Measurements from ENCODE around the gene RNF103.

The RNF103 gene

GRCh38 chr2:86645752-86646151 is 22.1 kb upstream of the RNF103 start:
- H3K9me3 ChIP-seq (replicated peaks; ENCODE audit: low read length): no peaks in the 10 kb centered on the region
- H3K36me3 ChIP-seq (ENCODE audit: insufficient read depth, low read length): no peaks in the 10 kb centered on the region
- H3K4me3 ChIP-seq (ENCODE audit: low read length): no peak overlapping the region

GRCh38 chr2:86638712-86639111 is 15.0 kb upstream of the RNF103 start:
- Histone ChIP-seq H3K9me3 (replicated peaks; ENCODE audit: low read length) (no peaks in the 10 kb centered on the region), H3K27me3 (ENCODE audit: control insufficient read depth, insufficient read depth, low read length) (no peaks in the 10 kb centered on the region), H3K4me1 (ENCODE audit: control insufficient read depth, insufficient read depth, low read length) (no peaks in the 10 kb centered on the region), H3K4me2 (ENCODE audit: low read length) (no peak overlapping the region), H3K9ac (ENCODE audit: low read depth, low read length) (no peak overlapping the region), H3K4me3 (ENCODE audit: low read length) (no peak overlapping the region), H3K36me3 (ENCODE audit: insufficient read depth, low read length) (no peaks in the 10 kb centered on the region)

More at GRCh38 chr2:86645752-86646151, 22.1 kb upstream of the RNF103 start:
- Histone ChIP-seq H3K27me3 (ENCODE audit: control insufficient read depth, insufficient read depth, low read length) (no peaks in the 10 kb centered on the region), H3K4me2 (ENCODE audit: low read length) (no peak overlapping the region), H3K9ac (ENCODE audit: low read depth, low read length) (no peak overlapping the region), H3K4me1 (ENCODE audit: control insufficient read depth, insufficient read depth, low read length) (no peaks in the 10 kb centered on the region)

DNA sequence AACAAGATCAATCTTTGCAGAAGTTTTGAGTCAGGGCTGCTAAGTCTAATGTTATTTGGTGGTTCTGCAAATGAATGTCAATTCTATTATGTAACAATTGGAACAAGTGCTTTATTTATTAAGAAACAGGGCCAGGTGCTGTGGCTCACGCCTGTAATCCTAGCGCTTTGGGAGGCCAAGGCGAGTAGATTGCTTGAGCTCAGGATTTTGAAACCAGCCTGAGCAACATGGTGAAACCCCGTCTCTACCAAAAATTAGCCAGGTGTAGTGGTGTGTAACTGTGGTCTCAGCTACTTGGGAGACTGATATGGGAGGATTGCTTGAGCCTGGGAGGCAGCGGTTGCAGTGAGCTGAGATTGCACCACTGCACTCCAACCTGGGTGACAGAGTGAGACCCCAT is 13.2 kb upstream of the RNF103 start:
- H3K4me3 ChIP-seq (ENCODE audit: low read length): no peak overlapping the region
- no peaks in the 10 kb centered on the region for H3K27me3 ChIP-seq (ENCODE audit: control insufficient read depth, insufficient read depth, low read length)
- no peak overlapping the region for H3K4me2 ChIP-seq (ENCODE audit: low read length)
- H3K36me3 ChIP-seq (ENCODE audit: insufficient read depth, low read length): no peaks in the 10 kb centered on the region
- H3K9me3 ChIP-seq (replicated peaks; ENCODE audit: low read length): no peaks in the 10 kb centered on the region
- peaks cover 3% of the 10 kb centered on the region for H3K4me1 ChIP-seq (ENCODE audit: control insufficient read depth, insufficient read depth, low read length)
- no peak overlapping the region for H3K9ac ChIP-seq (ENCODE audit: low read depth, low read length)

DNA sequence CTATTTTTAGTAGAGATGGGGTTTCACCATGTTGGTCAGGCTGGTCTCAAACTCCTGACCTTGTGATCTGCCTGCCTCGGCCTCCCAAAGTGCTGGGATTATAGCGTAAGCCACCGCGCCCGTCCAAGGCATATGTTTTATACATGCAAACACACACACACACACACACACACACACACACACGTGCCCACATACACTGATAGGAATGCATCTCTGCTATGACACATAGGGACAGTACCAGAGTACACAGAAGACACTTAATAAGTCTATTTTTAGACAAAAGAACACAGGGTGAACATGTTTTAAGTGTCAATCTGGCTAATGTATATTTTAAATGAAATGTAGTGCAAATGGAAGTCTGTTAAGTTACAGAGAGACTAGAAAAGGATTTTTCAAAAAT is 10.7 kb upstream of the RNF103 start:
- peaks cover 5% of the 10 kb centered on the region for H3K4me1 ChIP-seq (ENCODE audit: control insufficient read depth, insufficient read depth, low read length)
- no peak overlapping the region for H3K4me3 ChIP-seq (ENCODE audit: low read length)
- H3K4me2 ChIP-seq (ENCODE audit: low read length): no peak overlapping the region
- no peaks in the 10 kb centered on the region for H3K9me3 ChIP-seq (replicated peaks; ENCODE audit: low read length)
- H3K9ac ChIP-seq (ENCODE audit: low read depth, low read length): no peak overlapping the region
- H3K36me3 ChIP-seq (ENCODE audit: insufficient read depth, low read length): no peaks in the 10 kb centered on the region
- no peaks in the 10 kb centered on the region for H3K27me3 ChIP-seq (ENCODE audit: control insufficient read depth, insufficient read depth, low read length)

DNA sequence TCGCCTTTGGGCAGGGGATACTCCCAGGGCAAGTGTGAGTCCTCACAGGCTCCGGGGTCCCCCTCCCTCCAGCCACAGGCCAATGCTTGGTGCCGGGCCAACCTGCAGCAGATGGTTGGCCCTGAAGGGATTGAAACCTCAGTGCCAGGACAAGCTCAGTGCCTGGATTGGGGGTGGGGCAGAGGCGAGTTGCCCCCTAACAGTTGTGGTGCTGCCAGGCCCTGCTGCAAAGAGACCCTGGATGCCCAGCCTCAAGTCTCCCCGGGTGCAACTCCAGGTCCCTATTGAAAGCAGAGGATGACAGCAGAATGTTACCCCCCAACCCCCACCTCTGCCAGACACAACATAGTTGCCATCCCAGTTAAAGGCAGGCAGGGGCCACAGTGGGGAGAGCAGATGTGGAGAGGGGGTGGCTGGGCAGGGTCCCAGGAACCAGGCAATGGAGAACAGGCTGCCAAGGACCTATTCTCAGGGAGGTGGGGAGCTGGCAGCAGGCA is 9.5 kb upstream of the RNF103 start:
- Histone ChIP-seq H3K9me3 (replicated peaks; ENCODE audit: low read length) (no peaks in the 10 kb centered on the region), H3K4me2 (ENCODE audit: low read length) (no peak overlapping the region), H3K36me3 (ENCODE audit: insufficient read depth, low read length) (no peaks in the 10 kb centered on the region), H3K27me3 (ENCODE audit: control insufficient read depth, insufficient read depth, low read length) (no peaks in the 10 kb centered on the region), H3K9ac (ENCODE audit: low read depth, low read length) (no peak overlapping the region), H3K4me1 (ENCODE audit: control insufficient read depth, insufficient read depth, low read length) (peaks cover 10% of the 10 kb centered on the region), H3K4me3 (ENCODE audit: low read length) (no peak overlapping the region)

GRCh38 chr2:86632672-86633071 is 9.0 kb upstream of the RNF103 start:
- no peak overlapping the region for H3K4me2 ChIP-seq (ENCODE audit: low read length)
- no peaks in the 10 kb centered on the region for H3K9me3 ChIP-seq (replicated peaks; ENCODE audit: low read length)
- peaks cover 14% of the 10 kb centered on the region for H3K4me1 ChIP-seq (ENCODE audit: control insufficient read depth, insufficient read depth, low read length)
- H3K27me3 ChIP-seq (ENCODE audit: control insufficient read depth, insufficient read depth, low read length): no peaks in the 10 kb centered on the region
- no peak overlapping the region for H3K9ac ChIP-seq (ENCODE audit: low read depth, low read length)
- no peak overlapping the region for H3K4me3 ChIP-seq (ENCODE audit: low read length)
- H3K36me3 ChIP-seq (ENCODE audit: insufficient read depth, low read length): no peaks in the 10 kb centered on the region

GRCh38 chr2:86631846-86632485 is 8.3 kb upstream of the RNF103 start:
- no peaks in the 10 kb centered on the region for H3K27me3 ChIP-seq (ENCODE audit: control insufficient read depth, insufficient read depth, low read length)
- no peaks in the 10 kb centered on the region for H3K9me3 ChIP-seq (replicated peaks; ENCODE audit: low read length)
- no peak overlapping the region for H3K9ac ChIP-seq (ENCODE audit: low read depth, low read length)
- H3K4me1 ChIP-seq (ENCODE audit: control insufficient read depth, insufficient read depth, low read length): peaks cover 14% of the 10 kb centered on the region
- no peak overlapping the region for H3K4me2 ChIP-seq (ENCODE audit: low read length)
- no peaks in the 10 kb centered on the region for H3K36me3 ChIP-seq (ENCODE audit: insufficient read depth, low read length)
- no peak overlapping the region for H3K4me3 ChIP-seq (ENCODE audit: low read length)

GRCh38 chr2:86628091-86628522 is 4.4 kb upstream of the RNF103 start:
- Histone ChIP-seq H3K27me3 (ENCODE audit: control insufficient read depth, insufficient read depth, low read length) (no peaks in the 10 kb centered on the region), H3K9me3 (replicated peaks; ENCODE audit: low read length) (no peaks in the 10 kb centered on the region), H3K4me1 (ENCODE audit: control insufficient read depth, insufficient read depth, low read length) (peaks cover 19% of the 10 kb centered on the region), H3K36me3 (ENCODE audit: insufficient read depth, low read length) (no peaks in the 10 kb centered on the region), H3K4me2 (ENCODE audit: low read length) (peak overlapping the region; percentile 68), H3K9ac (ENCODE audit: low read depth, low read length) (no peak overlapping the region), H3K4me3 (ENCODE audit: low read length) (no peak overlapping the region)

DNA sequence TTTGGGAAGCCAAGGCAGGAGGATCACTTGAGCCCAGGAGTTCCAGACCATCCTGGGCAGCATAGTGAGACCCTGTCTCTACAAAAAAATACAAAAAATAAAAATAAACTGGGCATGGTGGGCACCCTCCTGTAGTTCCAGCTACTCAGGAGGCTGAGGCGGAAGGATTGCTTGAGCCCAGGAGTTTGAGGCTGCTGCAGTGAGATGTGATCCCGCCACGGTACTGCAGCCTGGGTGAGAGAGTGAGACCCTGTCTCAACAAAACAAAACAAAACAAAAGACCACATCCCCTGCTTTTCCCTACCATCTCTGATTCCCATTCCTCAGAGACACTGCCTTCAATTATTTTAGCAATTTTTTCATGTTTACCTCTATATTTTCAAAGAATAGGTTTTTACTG is 3.9 kb upstream of the RNF103 start:
- H3K9ac ChIP-seq (ENCODE audit: low read depth, low read length): no peak overlapping the region
- no peaks in the 10 kb centered on the region for H3K9me3 ChIP-seq (replicated peaks; ENCODE audit: low read length)
- no peaks in the 10 kb centered on the region for H3K36me3 ChIP-seq (ENCODE audit: insufficient read depth, low read length)

DNA sequence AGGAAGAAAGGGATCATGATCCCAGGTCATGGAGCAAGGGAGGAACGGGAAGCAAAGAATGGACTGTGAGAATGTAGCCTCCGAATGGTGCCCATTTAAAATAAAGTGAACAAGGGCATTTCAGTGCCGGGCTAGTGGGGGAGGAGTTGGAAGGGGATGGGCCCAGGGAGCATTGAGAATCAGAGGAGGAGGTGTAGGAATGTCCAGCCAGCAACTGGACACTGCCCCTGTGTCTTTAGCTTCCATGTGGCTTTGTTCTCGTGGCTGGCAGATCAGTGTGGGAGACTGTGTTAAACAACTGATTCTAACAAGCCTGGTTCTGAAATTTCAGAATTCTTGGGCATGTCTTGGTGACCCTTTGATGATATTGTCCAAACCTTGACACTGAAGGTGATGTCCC is 1.4 kb upstream of the RNF103 start:
- Histone ChIP-seq H3K27me3 (ENCODE audit: control insufficient read depth, insufficient read depth, low read length) (no peaks in the 10 kb centered on the region), H3K36me3 (ENCODE audit: insufficient read depth, low read length) (peaks cover 2% of the 10 kb centered on the region), H3K4me3 (ENCODE audit: low read length) (no peak overlapping the region), H3K4me2 (ENCODE audit: low read length) (no peak overlapping the region), H3K9me3 (replicated peaks; ENCODE audit: low read length) (no peaks in the 10 kb centered on the region), H3K9ac (ENCODE audit: low read depth, low read length) (no peak overlapping the region), H3K4me1 (ENCODE audit: control insufficient read depth, insufficient read depth, low read length) (peaks cover 14% of the 10 kb centered on the region)

More for the DNA sequence above, 3.9 kb upstream of the RNF103 start:
- Histone ChIP-seq H3K27me3 (ENCODE audit: control insufficient read depth, insufficient read depth, low read length) (no peaks in the 10 kb centered on the region), H3K4me1 (ENCODE audit: control insufficient read depth, insufficient read depth, low read length) (peaks cover 19% of the 10 kb centered on the region), H3K4me3 (ENCODE audit: low read length) (no peak overlapping the region), H3K4me2 (ENCODE audit: low read length) (no peak overlapping the region)

- H3K9me3 ChIP-seq (replicated peaks; ENCODE audit: low read length): no peaks in the 10 kb centered on the region
- peak overlapping the region; percentile 87 for H3K4me3 ChIP-seq (ENCODE audit: low read length)
- H3K36me3 ChIP-seq (ENCODE audit: insufficient read depth, low read length): peaks cover 10% of the 10 kb centered on the region
- H3K27me3 ChIP-seq (ENCODE audit: control insufficient read depth, insufficient read depth, low read length): no peaks in the 10 kb centered on the region
- peak overlapping the region; percentile 89 for H3K4me2 ChIP-seq (ENCODE audit: low read length)
- H3K9ac ChIP-seq (ENCODE audit: low read depth, low read length): peak overlapping the region; percentile 96
- peaks cover 14% of the 10 kb centered on the region for H3K4me1 ChIP-seq (ENCODE audit: control insufficient read depth, insufficient read depth, low read length)
Measured at GRCh38 chr2:86624267-86624547, 542 bp upstream of the RNF103 start.

- Histone ChIP-seq H3K36me3 (ENCODE audit: insufficient read depth, low read length) (peaks cover 18% of the 10 kb centered on the region), H3K4me2 (ENCODE audit: low read length) (peak overlapping the region; percentile 89), H3K4me1 (ENCODE audit: control insufficient read depth, insufficient read depth, low read length) (peaks cover 8% of the 10 kb centered on the region), H3K9ac (ENCODE audit: low read depth, low read length) (peak overlapping the region; percentile 96), H3K27me3 (ENCODE audit: control insufficient read depth, insufficient read depth, low read length) (no peaks in the 10 kb centered on the region), H3K9me3 (replicated peaks; ENCODE audit: low read length) (no peaks in the 10 kb centered on the region), H3K4me3 (ENCODE audit: low read length) (peak overlapping the region; percentile 87)
Measured at GRCh38 chr2:86623043-86623493, 597 bp downstream of the RNF103 start.
